SHP77 treated with DMSO at 0.1 percent for 48 hours (cell line): ENCODE results near the gene NRXN3.
A peak's percentile ranks its signal among the peaks of the same experiment; 100 is the strongest.
"Not testable (repeated sequence)": the region's sequence is repeated elsewhere in the genome, so short reads cannot be mapped to it uniquely, and the experiment has no call there.

Experiments
- DNase-seq: peaks from one replicate; lab custom pipeline; 2025; lab: John Stamatoyannopoulos, UW

The NRXN3 gene

GRCh38 chr14:78487573-78487972, 317.4 kb downstream of the NRXN3 start:
- DNase-seq = not testable (repeated sequence)

GRCh38 chr14:78488938-78489337, 318.8 kb downstream of the NRXN3 start:
- no peak for DNase-seq

GRCh38 chr14:78491048-78491447, 320.9 kb downstream of the NRXN3 start:
- DNase-seq = no peak

- DNase-seq = no peak
Measured at GRCh38 chr14:78498062-78498595, 328.0 kb downstream of the NRXN3 start.

- no peak for DNase-seq
Measured at GRCh38 chr14:78501909-78502308, 331.7 kb downstream of the NRXN3 start.

GRCh38 chr14:78508023-78508422, 337.9 kb downstream of the NRXN3 start:
- DNase-seq = no peak

- no peak for DNase-seq
Measured at GRCh38 chr14:78509516-78509915, 339.3 kb downstream of the NRXN3 start.

- no peak for DNase-seq
Measured at GRCh38 chr14:78512021-78512420, 341.8 kb downstream of the NRXN3 start.

- no peak for DNase-seq
Measured at GRCh38 chr14:78519863-78520262, 349.7 kb downstream of the NRXN3 start.

- DNase-seq = no peak
Measured at GRCh38 chr14:78524196-78524595, 354.0 kb downstream of the NRXN3 start.

- no peak for DNase-seq
Measured at GRCh38 chr14:78524766-78525165, 354.6 kb downstream of the NRXN3 start.

- no peak for DNase-seq
Measured at GRCh38 chr14:78530078-78530477, 359.9 kb downstream of the NRXN3 start.

GRCh38 chr14:78534141-78534540, 364.0 kb downstream of the NRXN3 start:
- no peak for DNase-seq

- DNase-seq = no peak
Measured at GRCh38 chr14:78535041-78535440, 364.9 kb downstream of the NRXN3 start.

- not testable (repeated sequence) for DNase-seq
Measured at GRCh38 chr14:78541788-78542187, 371.6 kb downstream of the NRXN3 start.

- DNase-seq = no peak
Measured at GRCh38 chr14:78543433-78543832, 373.3 kb downstream of the NRXN3 start.

- DNase-seq = no peak
Measured at GRCh38 chr14:78561074-78561473, 390.9 kb downstream of the NRXN3 start.

- DNase-seq = peak; percentile 65
Measured at GRCh38 chr14:78566026-78566858, 396.1 kb downstream of the NRXN3 start.

GRCh38 chr14:78566859-78567172, 396.6 kb downstream of the NRXN3 start:
- DNase-seq = no peak

- no peak for DNase-seq
Measured at GRCh38 chr14:78567343-78567742, 397.2 kb downstream of the NRXN3 start.

- DNase-seq = not testable (repeated sequence)
Measured at GRCh38 chr14:78573736-78574135, 403.6 kb downstream of the NRXN3 start.

- no peak for DNase-seq
Measured at GRCh38 chr14:78576437-78577166, 406.4 kb downstream of the NRXN3 start.

- no peak for DNase-seq
Measured at GRCh38 chr14:78581229-78581628, 411.1 kb downstream of the NRXN3 start.
